ENCODE results near the gene TCERG1L.
"Not testable (repeated sequence)": the region's sequence is repeated elsewhere in the genome, so short reads cannot be mapped to it uniquely, and the experiment has no call there.

TCERG1L gene

DNA sequence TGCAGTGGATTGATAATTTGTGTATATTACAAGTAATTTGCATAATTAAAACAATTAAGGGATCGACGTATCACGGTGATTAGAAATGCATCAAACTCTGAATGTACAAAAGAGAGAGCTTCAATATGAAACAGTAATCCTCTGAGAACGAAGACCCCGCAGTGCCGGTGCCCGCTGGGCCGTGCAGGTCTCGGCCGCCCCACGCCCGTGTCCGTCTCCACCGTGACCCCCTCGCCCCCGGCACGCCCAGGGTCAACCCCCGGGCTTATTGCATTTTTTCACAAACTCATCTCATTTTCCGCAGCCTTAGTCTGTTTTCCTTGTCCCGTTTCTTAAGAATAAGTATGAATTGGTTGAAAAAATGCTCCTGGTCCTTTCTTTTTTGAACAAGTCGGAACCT lies 218.6 kb downstream of the TCERG1L start:
- no peak for DNase-seq

- DNase-seq, result no peak
Measured at GRCh38 chr10:131092386-131092785, 219.1 kb downstream of the TCERG1L start.

- DNase-seq, result no peak
Measured at GRCh38 chr10:131091682-131092081, 219.8 kb downstream of the TCERG1L start.

DNA sequence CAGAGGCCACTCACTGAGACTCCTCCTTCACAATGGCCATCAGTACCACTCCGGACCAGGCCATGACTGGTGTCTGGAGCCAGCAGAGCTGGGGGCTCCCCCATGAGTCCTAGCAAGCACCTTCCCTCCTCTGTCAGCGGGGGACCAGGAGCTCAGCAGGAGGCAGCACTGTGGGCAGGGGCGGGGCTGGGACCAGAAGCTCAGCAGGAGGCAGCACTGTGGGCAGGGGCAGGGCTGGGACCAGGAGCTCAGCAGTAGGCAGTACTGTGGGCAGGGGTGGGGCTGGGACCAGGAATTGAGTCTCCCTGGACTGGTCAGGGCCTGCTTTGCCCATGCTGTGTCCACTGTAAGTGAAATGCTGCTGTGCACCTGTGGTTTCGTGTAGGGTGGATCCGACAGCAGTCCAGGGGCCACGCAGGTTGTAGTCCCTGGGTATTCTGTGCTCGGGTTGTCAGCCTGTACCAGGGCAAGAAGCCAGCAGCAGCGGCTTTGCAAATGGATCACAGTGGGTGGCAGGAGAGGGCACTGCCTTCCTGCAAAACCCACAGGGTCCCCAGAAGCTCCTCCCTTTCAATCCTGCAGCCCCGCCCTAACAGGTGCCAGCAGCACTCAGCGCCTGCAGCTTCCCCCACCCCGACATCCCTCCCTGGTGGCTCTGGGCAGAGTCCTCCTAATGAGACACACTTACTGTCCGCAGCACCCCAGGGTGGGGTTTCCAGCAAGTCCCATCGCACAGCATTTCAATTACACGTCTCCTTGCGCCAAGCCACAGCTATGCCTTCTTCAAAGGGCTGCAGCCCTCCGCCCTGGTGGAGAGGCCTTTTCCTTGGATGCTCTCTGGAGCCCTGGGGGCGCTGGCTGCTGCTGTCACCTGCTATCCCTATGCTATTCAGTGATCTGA lies 220.5 kb downstream of the TCERG1L start:
- no peak for DNase-seq

- DNase-seq, result no peak
Measured at GRCh38 chr10:131089861-131090260, 221.7 kb downstream of the TCERG1L start.

- no peak for DNase-seq
Measured at GRCh38 chr10:131089150-131089549, 222.4 kb downstream of the TCERG1L start.

DNA sequence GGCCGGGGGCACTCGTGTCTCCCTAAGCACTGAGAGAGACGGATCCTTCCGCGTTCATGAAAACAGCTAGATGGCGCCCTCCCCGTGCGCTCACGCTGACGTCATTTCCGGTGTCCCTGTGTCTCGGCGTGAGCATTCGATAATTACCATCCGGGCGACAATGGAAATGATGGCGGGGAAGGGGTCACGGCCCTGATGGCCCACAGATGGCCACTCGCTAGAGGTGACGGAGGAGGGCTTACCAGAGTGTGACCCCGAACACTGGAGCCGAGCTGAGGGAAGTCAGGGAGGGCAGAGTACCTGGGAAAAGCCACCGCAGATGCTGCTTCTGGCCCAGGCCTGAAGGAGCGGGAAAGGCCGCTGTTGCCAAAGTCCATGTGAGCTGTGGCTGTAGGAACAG lies 222.9 kb downstream of the TCERG1L start:
- no peak for DNase-seq

GRCh38 chr10:131087464-131088215 lies 223.9 kb downstream of the TCERG1L start:
- DNase-seq, result no peak

GRCh38 chr10:131086511-131086910 lies 225.0 kb downstream of the TCERG1L start:
- no peak for DNase-seq

- DNase-seq, result no peak
Measured at GRCh38 chr10:131086094-131086493, 225.4 kb downstream of the TCERG1L start.

- no peak for DNase-seq
Measured at GRCh38 chr10:131085091-131085860, 226.2 kb downstream of the TCERG1L start.

GRCh38 chr10:131084791-131085090 lies 226.8 kb downstream of the TCERG1L start:
- no peak for DNase-seq

- no peak for DNase-seq
Measured at GRCh38 chr10:131083915-131084790, 227.4 kb downstream of the TCERG1L start.

GRCh38 chr10:131082991-131083481 lies 228.5 kb downstream of the TCERG1L start:
- DNase-seq, result no peak

- DNase-seq, result no peak
Measured at GRCh38 chr10:131082201-131082850, 229.2 kb downstream of the TCERG1L start.

DNA sequence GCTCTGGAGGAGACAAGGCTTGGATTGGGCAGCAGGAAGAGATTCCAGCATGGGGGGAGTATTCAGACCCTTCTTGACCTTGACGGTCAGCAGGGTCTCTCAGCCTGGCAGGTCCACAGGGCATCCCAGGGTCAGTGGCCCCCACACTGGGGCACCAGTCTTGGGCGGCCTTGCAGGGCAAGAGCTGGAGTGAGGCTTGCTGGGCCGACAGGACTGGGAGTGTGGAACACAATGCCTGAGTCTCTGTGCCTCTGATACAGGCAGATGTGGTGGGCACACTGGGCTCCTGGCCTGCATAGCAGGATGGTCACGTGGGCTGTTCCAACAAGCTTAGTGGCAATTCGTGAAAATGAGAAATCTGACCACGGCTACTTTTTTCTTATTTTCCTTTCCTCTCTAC lies 229.7 kb downstream of the TCERG1L start:
- DNase-seq, result no peak

DNA sequence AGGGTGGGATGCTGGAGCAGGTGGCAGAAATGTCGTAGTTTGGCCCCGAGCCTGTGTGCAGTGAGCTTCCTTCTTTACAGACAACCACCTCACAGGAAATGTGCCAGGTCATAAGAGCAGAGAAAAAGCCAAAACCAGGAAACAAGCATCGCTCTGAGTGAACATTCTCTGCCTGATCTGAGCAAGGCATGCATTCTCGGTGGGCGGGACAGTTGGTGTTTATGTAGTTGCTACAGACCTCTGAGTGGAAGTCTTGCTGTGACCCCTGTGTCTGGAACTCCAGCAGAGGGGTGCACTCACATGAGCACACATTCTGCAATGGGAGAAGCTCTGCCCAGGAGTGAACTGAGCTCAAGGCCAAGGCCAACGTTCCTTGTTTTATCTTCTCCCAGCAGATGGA lies 230.1 kb downstream of the TCERG1L start:
- no peak for DNase-seq

DNA sequence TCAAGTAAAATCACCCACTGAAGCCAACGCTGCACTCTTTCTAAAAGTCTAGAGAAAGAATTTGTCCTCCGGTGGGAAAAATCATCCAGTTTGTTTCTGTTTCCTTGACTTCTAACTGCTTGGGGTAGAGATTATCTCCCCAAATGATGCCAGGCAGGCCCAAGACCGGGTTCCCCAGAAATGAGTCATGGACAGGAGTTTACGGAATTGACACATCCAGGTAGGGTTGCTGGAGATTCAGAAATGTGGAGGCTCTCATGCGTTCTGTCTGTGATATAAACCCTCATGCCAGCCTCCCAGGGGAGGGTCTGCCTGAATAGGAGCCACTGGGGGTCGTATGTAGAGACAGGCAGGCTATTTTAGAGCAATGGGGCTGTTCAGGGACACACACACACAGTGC lies 230.9 kb downstream of the TCERG1L start:
- DNase-seq, result no peak

GRCh38 chr10:131079314-131079713 lies 232.2 kb downstream of the TCERG1L start:
- DNase-seq, result no peak

GRCh38 chr10:131078882-131079280 lies 232.6 kb downstream of the TCERG1L start:
- not testable (repeated sequence) for DNase-seq

GRCh38 chr10:131078131-131078881 lies 233.2 kb downstream of the TCERG1L start:
- DNase-seq, result no peak

Measured in activated T-cell treated with anti-CD3 and anti-CD28 coated beads, Interleukin-2, amount 50 U/mL, for 48 hours (primary cell).